Measurements from ENCODE around the gene HIVEP2. TPM values are rescaled to one million over a fixed set of nuclear protein-coding genes. Genes with fewer than 3 reads are reported as not detected.

Gene HIVEP2
- polyA plus RNA-seq, 2 of the 4 experiments (the other 2 are of a cell fraction), result 2.2 to 2.6 TPM

- ATAC-seq (no peak), FAIRE-seq (no peak), DNase-seq (ENCODE audit: low read depth in 1 of 2, low spot score in 1 of 2) (no peak)
- ChIA-PET CTCF (interaction anchor here (2.8 kb wide), 1 partner anchor 195 kb away, joined by 12 read pairs; no protein-coding TSS in a partner anchor), POLR2A (no interaction called here)
- 90% methylated on average over 3 of the region's 3 CpGs for WGBS (ENCODE audit: missing lambda C conversion rate)
- peaks cover 37% of the 10 kb centered on the region for H3K4me1 ChIP-seq
- no peaks in the 10 kb centered on the region for H3K9me3 ChIP-seq
- H3K4me2 ChIP-seq, result peak overlapping the region; percentile 90; the same call in 1 of the 3 replicates
- H3K27ac ChIP-seq, result no peak overlapping the region
- TF ChIP-seq MAX (IDR thresholded peaks at IDR 0.05), result no peak
- TF ChIP-seq EP300 (IDR thresholded peaks at IDR 0.05), result no peak
- no peak overlapping the region for H3K4me3 ChIP-seq
Measured at GRCh38 chr6:142887517-142887916, 57.5 kb downstream of the HIVEP2 start.

GRCh38 chr6:142886431-142887170 is 58.4 kb downstream of the HIVEP2 start:
- Histone ChIP-seq H3K27ac (peak overlapping the region in 1 of 2 experiments; percentile 60; a peak in 2 of 6 replicates), H3K4me3 (no peak overlapping the region), H3K4me2 (peak overlapping the region; percentile 90), H3K9me3 (no peaks in the 10 kb centered on the region), H3K4me1 (peaks cover 37% of the 10 kb centered on the region)
- ChIA-PET POLR2A (no interaction called here), CTCF (interaction anchor here (1.0 to 2.8 kb wide), 4 partner anchors 55 to 194 kb away, joined by 3 to 12 read pairs (median 4); no protein-coding TSS in a partner anchor)
- TF ChIP-seq SMC3 (IDR thresholded peaks at IDR 0.05) (peak; percentile 41; the same call in 2 of the 3 replicates), CTCF (IDR thresholded peaks at IDR 0.05) (peak; percentile 45; the same call in 2 of the 3 replicates), E2F6 (IDR thresholded peaks at IDR 0.05; ENCODE audit: borderline replicate concordance, low read depth) (no peak), MAFK (IDR thresholded peaks at IDR 0.05; ENCODE audit: partially characterized antibody) (no peak), BHLHE40 (IDR thresholded peaks at IDR 0.05; ENCODE audit: low read depth, low read length) (no peak), RAD21 (conservative IDR thresholded peaks at IDR 0.05 in 1 of 2, IDR thresholded peaks at IDR 0.05 in 1 of 2) (peak; percentile 20 to 33; a peak in 3 of 5 replicates), CBX8 (IDR thresholded peaks at IDR 0.05) (no peak), TP53 (CRISPR knock-in tag; IDR thresholded peaks at IDR 0.05) (no peak), CHD2 (IDR thresholded peaks at IDR 0.05; ENCODE audit: low read length, partially characterized antibody) (no peak), POLR2A (IDR thresholded peaks at IDR 0.05; ENCODE audit: low read length) (no peak), RFX5 (IDR thresholded peaks at IDR 0.05) (no peak), ZFP36 (IDR thresholded peaks at IDR 0.05; ENCODE audit: borderline replicate concordance, partially characterized antibody) (no peak), GATA3 (IDR thresholded peaks at IDR 0.05; ENCODE audit: borderline replicate concordance) (no peak), MAX (IDR thresholded peaks at IDR 0.05) (peak; percentile 21; the same call in 1 of the 2 replicates), PBX3 (IDR thresholded peaks at IDR 0.05) (no peak), NFE2L2 (conservative IDR thresholded peaks at IDR 0.05; ENCODE audit: low read length) (no peak), CBX2 (IDR thresholded peaks at IDR 0.05; ENCODE audit: borderline replicate concordance, low read depth) (no peak), RNF2 (IDR thresholded peaks at IDR 0.05; ENCODE audit: borderline replicate concordance, low read depth) (no peak), POLR2AphosphoS2 (conservative IDR thresholded peaks at IDR 0.05; ENCODE audit: low read length) (no peak), HOXB5 (CRISPR knock-in tag; IDR thresholded peaks at IDR 0.05) (no peak), NPAS2 (CRISPR knock-in tag; IDR thresholded peaks at IDR 0.05; ENCODE audit: borderline replicate concordance) (no peak), KDM5A (IDR thresholded peaks at IDR 0.05) (no peak)
- 33% methylated on average over 4 of the region's 4 CpGs for WGBS (ENCODE audit: missing lambda C conversion rate)
- FAIRE-seq (no peak), DNase-seq (ENCODE audit: low read depth in 1 of 2, low spot score in 1 of 2) (peak in 1 of 2 experiments; percentile 49), ATAC-seq (peak; percentile 40 to 48; a peak in 2 of 6 replicates)
